Measurements from ENCODE around the gene DESI2. TPM values are rescaled to one million over a fixed set of nuclear protein-coding genes. Genes with fewer than 3 reads are reported as not detected.

DESI2 gene
- total and polyA plus RNA-seq, 2 donors, result 22.1 to 83.0 TPM

DNA sequence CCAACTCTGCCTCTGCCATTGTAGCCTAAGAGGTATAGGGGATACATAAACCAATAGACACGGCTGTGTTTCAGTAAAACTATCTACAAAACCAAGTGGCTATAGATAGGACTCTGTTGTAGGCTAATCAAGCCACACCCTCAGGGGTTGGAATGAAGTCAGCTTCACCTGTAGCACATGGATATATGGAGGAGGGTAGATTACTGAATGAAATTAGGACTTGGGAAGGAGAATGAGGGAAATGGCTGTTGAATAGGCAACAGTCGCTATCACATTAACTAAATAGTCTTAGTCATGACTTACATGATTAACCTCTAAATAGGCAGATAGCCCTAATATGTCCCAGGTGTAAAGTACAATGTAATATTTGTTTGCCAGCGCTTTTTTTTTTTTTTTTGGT is 49.7 kb downstream of the DESI2 start:
- no peak overlapping the region for H3K4me3 ChIP-seq (ENCODE audit: low read depth, low read length)
- no peak overlapping the region for H3K27ac ChIP-seq (ENCODE audit: low read depth)
- H3K36me3 ChIP-seq (ENCODE audit: insufficient read depth), result peaks cover 2% of the 10 kb centered on the region
- DNase-seq (ENCODE audit: extremely low spot score), result no peak
- no peaks in the 10 kb centered on the region for H3K4me1 ChIP-seq (ENCODE audit: insufficient read depth)
- WGBS, result 96% methylated on average over 3 of the region's 3 CpGs

DNA sequence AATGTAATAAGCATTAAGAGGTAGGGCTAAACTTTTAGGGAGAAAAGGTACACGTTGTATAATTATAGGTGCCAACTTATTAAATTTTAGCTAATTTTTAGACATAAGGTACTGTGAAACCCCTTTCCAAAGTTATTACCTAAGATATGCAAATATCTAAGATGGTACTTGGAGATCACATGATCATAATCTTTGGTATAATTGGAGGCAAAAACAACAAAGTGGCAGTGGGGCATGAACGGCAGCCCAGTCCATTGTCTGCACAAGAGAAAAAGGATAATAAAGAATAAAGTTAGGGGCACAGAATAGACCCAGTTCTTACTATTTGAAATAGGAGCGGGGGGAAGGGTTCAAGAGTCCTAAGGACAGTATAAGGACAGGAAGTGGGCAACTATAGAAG is 51.2 kb downstream of the DESI2 start:
- no peak for DNase-seq (ENCODE audit: extremely low spot score)
- 94% methylated on average over 3 of the region's 3 CpGs for WGBS
- no peak overlapping the region for H3K4me3 ChIP-seq (ENCODE audit: low read depth, low read length)
- H3K36me3 ChIP-seq (ENCODE audit: insufficient read depth), result peaks cover 2% of the 10 kb centered on the region
- H3K4me1 ChIP-seq (ENCODE audit: insufficient read depth), result no peaks in the 10 kb centered on the region
- H3K27ac ChIP-seq (ENCODE audit: low read depth), result no peak overlapping the region

DNA sequence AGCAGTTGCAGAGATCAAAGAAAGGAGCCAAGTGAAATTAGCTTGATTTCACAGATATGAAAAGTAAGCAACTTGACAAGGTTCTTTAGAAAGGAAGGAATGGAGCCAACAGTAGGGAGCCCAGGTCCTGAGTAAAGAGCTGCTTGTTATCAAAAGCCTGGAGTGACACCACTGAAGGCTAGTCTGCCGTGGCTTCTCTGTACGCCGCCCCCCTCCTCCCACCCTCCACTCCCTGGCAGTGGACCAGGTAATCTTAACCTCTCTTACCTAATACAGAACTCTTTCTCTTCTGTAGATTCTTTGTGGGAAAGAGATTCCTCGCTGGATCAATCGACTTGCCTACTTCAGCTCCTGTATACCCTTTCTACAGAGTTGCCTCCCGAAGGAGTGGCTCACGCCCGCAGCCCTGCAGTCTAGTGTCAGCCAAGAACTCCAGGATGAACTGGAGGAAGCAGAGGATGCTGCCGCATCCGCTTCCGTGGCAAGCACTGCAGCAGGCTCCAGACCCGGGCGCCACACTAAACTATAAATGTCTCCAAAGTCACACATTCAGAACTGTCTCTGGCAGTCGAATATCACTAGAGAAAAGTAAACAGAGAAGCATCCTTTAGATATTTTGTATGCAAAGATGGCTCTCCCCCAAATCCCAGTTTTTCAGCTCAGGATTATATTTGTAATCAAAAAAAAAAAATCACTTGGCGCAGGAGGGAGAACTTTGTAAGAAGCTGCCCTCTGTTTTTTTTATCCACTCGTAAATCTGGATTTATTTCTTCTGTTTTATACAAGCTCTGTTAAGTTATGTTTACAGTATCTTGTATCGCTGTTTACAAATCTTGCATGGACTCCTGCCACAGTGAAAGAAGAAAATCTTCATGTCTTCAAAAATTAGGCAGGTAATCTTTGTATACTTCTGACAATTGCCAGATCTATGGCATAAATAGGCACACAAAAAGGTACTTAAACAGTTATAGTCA is 52.6 kb downstream of the DESI2 start:
- WGBS, result 24% methylated on average over 17 of the region's 17 CpGs
- peaks cover 2% of the 10 kb centered on the region for H3K36me3 ChIP-seq (ENCODE audit: insufficient read depth)
- no peak overlapping the region for H3K27ac ChIP-seq (ENCODE audit: low read depth)
- no peaks in the 10 kb centered on the region for H3K4me1 ChIP-seq (ENCODE audit: insufficient read depth)
- no peak for DNase-seq (ENCODE audit: extremely low spot score)
- no peak overlapping the region for H3K4me3 ChIP-seq (ENCODE audit: low read depth, low read length)

DNA sequence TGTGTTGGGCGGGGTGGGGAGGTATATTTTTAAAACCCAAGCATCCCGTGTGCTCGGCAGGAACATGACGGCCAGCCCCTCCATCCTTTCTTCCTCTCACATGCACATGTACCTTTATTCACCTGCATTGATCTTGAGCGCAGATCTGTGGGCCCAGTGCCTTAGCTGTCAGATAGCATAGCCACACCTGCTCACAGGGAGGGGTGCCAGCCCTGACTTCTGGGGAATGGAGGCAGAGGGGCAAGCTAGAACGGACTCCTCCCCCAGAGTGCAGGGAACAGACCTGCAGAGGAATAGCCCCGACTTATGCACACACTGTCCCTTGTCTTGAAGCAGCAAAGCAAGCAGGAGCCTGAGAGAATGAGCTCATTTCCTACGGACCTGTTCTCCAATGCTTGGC is 56.1 kb downstream of the DESI2 start:
- Histone ChIP-seq H3K4me3 (ENCODE audit: low read depth, low read length) (no peak overlapping the region), H3K4me1 (ENCODE audit: insufficient read depth) (no peaks in the 10 kb centered on the region), H3K36me3 (ENCODE audit: insufficient read depth) (no peaks in the 10 kb centered on the region), H3K27ac (ENCODE audit: low read depth) (no peak overlapping the region)
- DNase-seq (ENCODE audit: extremely low spot score), result no peak
- 91% methylated on average over 8 of the region's 8 CpGs for WGBS

DNA sequence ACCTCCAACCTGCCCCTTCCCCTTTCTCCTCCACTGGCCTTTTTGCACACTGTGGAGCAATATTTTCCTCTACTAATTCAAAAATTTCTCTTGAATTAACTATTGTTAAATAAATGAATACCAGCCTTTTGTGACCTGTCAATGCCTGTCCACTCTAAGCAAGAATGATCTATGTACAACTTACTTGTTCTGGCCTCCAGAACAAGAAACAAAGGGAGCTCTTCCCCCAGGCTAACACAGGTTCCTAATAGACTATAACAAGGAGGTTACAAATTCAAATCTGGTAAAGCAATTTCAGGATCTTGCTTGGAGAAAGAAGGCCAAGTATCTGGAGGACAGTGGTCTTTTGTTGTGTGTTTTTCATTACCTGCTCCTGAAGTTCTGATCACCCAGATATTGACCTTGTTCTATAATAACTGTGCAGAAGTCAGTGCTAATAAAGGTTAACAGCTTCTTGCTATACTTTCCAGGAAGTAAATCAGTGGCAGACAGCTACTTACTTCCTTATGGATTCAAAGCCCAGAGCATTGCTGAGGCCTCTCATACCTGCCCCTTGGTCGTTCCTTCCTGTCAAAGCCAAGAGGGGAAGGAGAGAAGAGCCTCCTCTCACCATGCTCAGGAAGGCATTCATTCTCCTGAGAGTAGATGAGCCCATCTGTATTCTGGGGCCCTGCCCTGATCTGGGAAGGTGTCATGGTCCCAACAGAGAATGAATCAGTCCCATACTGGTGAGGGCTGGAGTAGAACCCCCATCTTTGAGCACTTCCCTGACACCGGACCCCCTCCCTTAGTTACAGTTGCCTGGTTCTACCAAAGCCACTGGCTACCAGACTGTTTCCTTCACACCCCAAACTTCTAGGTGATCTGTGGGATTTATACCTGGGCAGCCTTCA is 56.8 kb downstream of the DESI2 start:
- WGBS, result 75% methylated on average over 2 of the region's 2 CpGs

DNA sequence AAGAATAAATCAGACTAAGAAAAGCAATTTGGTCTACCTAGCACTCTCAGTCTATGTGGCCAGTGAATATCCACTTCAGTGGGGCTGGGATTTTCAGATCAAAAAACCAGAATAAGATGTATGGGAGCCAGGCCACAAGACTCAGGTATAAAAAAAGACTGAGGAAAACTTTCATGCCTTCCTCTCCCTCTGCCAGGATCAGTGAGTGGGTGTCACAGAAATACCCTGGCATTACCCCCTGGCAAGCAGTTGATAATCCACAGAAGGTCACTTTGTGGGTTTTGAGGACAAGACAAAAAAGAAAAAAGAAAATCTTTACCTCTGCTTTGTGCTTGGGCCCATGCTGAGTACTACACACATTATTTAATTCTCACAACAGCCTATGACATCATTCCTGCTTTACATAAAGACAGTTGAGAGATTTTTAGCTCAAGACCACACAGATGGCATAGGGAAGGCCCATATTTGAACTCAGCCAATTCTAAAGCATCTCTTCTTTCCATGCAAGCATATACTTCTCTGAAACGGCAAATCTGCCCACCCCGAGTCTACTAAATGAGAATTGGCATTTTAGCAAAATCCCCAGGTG is 57.6 kb downstream of the DESI2 start:
- WGBS, result 80% methylated on average over 2 of the region's 2 CpGs

More for the DNA sequence above, 56.8 kb downstream of the DESI2 start:
- no peak overlapping the region for H3K27ac ChIP-seq (ENCODE audit: low read depth)
- H3K36me3 ChIP-seq (ENCODE audit: insufficient read depth), result no peaks in the 10 kb centered on the region
- no peak for DNase-seq (ENCODE audit: extremely low spot score)
- no peaks in the 10 kb centered on the region for H3K4me1 ChIP-seq (ENCODE audit: insufficient read depth)
- H3K4me3 ChIP-seq (ENCODE audit: low read depth, low read length), result no peak overlapping the region

DNA sequence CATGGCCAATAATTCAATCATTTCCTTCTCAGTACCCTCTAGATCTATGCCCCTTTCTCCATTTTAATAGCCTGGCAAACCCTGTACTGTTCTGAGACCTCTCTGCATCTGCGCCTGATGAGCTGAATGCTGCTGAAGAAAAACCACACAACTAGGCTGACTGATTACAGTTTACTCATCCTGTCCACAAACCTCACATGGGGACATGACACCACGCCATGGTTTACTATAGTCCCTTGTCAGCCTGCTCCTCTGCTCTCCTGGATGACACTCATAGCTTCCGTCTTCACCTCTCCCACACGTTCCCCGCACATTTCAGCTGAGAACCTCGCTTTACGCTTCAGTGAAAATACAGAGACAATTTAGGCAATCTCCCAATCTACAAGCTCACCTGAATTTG is 59.7 kb downstream of the DESI2 start:
- WGBS, result 95% methylated on average over 7 of the region's 7 CpGs

More for the DNA sequence above, 57.6 kb downstream of the DESI2 start:
- Histone ChIP-seq H3K4me1 (ENCODE audit: insufficient read depth) (no peaks in the 10 kb centered on the region), H3K27ac (ENCODE audit: low read depth) (no peak overlapping the region), H3K4me3 (ENCODE audit: low read depth, low read length) (no peak overlapping the region), H3K36me3 (ENCODE audit: insufficient read depth) (no peaks in the 10 kb centered on the region)
- DNase-seq (ENCODE audit: extremely low spot score), result no peak

DNA sequence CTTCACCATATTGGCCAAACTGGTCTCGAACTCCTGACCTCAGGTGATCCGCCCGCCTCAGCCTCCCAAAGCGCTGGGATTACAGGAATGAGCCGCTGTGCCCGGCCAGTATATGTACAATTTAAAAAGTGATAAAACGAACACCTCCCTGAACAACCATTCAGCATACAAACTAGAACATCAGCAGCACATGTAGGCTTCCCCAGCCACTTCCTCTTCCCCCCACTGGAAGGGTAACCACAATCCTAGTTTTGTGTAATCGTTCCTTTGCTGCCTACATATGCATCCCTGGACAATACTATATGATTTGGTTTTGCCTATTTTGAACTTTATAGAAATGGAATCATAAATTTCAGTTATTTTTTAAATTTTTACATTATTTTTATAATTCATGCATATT is 60.4 kb downstream of the DESI2 start:
- no peak overlapping the region for H3K27ac ChIP-seq (ENCODE audit: low read depth)
- DNase-seq (ENCODE audit: extremely low spot score), result no peak
- 94% methylated on average over 8 of the region's 8 CpGs for WGBS
- H3K36me3 ChIP-seq (ENCODE audit: insufficient read depth), result no peaks in the 10 kb centered on the region
- no peak overlapping the region for H3K4me3 ChIP-seq (ENCODE audit: low read depth, low read length)
- H3K4me1 ChIP-seq (ENCODE audit: insufficient read depth), result no peaks in the 10 kb centered on the region

More for the DNA sequence above, 59.7 kb downstream of the DESI2 start:
- H3K4me3 ChIP-seq (ENCODE audit: low read depth, low read length), result no peak overlapping the region
- no peak for DNase-seq (ENCODE audit: extremely low spot score)
- H3K27ac ChIP-seq (ENCODE audit: low read depth), result no peak overlapping the region
- no peaks in the 10 kb centered on the region for H3K36me3 ChIP-seq (ENCODE audit: insufficient read depth)
- H3K4me1 ChIP-seq (ENCODE audit: insufficient read depth), result no peaks in the 10 kb centered on the region

DNA sequence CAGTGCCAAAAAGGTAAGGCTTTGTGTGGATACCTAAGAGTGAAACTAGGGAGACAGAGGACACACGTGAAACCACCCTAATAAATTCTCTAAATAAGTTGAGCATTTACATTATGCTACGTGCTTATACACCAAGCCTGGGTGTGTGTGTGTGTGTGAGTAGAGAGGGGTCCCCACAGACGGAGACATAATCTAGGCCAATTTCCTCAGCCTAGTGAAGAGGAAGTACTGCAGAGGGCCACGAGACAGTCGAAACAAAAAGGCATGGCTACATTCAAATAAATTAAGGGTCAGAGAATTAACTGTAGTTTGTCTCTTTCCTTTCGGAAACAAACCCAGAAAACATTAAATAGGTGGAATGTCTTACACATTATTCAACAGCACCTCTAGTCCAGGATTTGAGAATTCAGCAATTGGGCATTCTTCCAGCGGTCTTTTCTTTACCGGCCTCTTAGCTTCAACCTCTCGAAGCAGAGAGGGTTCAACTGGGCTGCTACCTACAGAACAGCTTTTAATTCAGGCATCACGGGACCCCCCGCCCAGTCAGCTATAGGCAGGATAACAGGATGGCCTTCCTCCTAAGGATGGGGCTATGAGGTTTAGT is 75.0 kb downstream of the DESI2 start:
- Histone ChIP-seq H3K36me3 (ENCODE audit: insufficient read depth) (no peaks in the 10 kb centered on the region), H3K4me1 (ENCODE audit: insufficient read depth) (peaks cover 2% of the 10 kb centered on the region), H3K27ac (ENCODE audit: low read depth) (no peak overlapping the region), H3K4me3 (ENCODE audit: low read depth, low read length) (no peak overlapping the region)
- WGBS, result 94% methylated on average over 11 of the region's 11 CpGs
- no peak for DNase-seq (ENCODE audit: extremely low spot score)

DNA sequence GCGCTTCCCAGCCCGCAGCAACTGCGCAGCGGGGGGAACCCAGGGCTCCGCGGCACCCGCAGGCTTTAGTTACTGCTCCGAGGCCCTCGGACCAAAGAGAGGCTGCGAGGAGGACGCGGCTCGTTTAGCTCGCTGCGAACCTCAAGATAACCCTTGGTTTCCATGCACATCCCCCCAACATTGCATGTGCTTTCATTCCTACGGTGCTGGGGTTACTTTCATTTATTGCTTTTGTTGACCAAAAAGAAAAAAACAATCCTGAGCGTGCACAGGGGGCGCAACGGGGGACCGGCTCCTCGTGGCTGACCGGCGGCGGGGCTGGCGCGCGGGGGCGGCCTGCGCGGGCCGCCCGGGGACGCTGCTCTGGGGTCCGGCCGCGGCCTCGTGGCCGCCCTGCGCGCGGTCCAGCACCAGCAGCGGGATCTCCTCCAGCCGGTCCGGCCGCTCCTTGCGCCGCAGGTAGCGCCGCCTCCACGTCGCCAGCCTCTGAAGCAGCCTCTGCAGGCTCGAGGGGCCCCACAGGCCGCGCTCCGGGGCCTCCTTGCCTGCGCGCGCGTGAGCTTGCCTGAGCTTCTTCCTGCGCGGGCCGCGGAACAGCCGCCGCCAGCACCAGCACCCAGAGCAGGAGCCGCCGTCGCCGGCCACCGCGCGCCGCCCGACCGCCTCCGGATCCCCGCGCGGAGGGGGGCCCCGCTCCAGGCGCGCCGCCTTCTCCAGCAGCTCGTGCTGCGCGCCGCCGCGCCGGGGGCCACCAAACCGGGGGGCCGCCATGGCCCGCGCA is 77.4 kb downstream of the DESI2 start:
- WGBS, result under 1% methylated on average over 94 of the region's 94 CpGs
- H3K27ac ChIP-seq (ENCODE audit: low read depth), result no peak overlapping the region

DNA sequence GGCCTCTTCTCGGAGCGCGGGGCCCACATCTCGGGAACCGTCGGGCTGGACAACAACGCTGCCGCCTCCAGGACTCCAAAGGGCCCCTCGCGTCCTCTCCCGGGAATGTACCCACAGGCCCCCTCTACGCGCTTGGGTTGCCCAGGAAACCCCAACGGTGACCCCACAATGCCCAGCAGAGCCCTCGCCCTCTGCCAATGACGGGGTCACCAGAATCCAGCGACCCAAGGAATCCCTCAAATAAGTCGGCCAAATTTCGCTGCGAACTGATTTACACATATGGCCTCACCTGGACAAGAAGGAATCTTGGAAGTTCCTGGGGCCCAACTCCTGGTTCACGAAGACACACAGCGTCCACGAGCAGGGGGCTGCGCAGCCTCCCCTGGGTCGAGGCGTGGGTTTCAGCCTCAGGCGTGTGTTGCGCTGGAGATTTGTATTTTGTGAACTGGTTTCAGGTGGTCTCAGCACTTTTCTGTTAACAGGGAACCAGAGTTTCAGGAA is 78.1 kb downstream of the DESI2 start:
- Histone ChIP-seq H3K4me1 (ENCODE audit: insufficient read depth) (peaks cover 2% of the 10 kb centered on the region), H3K36me3 (ENCODE audit: insufficient read depth) (no peaks in the 10 kb centered on the region), H3K4me3 (ENCODE audit: low read depth, low read length) (peak overlapping the region; percentile 61), H3K27ac (ENCODE audit: low read depth) (no peak overlapping the region)
- no peak for DNase-seq (ENCODE audit: extremely low spot score)
- 48% methylated on average over 28 of the region's 28 CpGs for WGBS

More for the DNA sequence above, 77.4 kb downstream of the DESI2 start:
- Histone ChIP-seq H3K4me3 (ENCODE audit: low read depth, low read length) (peak overlapping the region; percentile 61), H3K4me1 (ENCODE audit: insufficient read depth) (peaks cover 2% of the 10 kb centered on the region), H3K36me3 (ENCODE audit: insufficient read depth) (no peaks in the 10 kb centered on the region)
- no peak for DNase-seq (ENCODE audit: extremely low spot score)

DNA sequence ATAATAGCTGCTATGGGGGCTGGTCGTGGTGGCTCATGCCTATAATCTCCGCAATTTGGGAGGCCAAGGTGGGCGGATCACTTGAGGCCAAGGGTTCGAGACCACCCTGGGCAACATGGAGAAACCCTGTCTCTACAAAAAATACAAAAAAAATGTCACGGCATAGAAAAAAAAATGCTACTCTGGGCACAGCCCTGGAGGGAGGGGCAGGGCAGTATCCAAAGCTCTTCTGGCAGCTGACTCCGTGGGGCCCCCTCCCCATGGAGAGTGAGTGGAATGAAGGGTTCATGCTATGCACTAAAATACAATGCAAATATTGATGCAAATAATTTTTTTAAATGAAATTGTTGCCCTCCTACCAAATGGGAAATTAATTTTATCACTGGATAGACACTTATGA is 78.7 kb downstream of the DESI2 start:
- no peak overlapping the region for H3K27ac ChIP-seq (ENCODE audit: low read depth)
- H3K4me3 ChIP-seq (ENCODE audit: low read depth, low read length), result no peak overlapping the region
- DNase-seq (ENCODE audit: extremely low spot score), result no peak
- no peaks in the 10 kb centered on the region for H3K36me3 ChIP-seq (ENCODE audit: insufficient read depth)
- peaks cover 2% of the 10 kb centered on the region for H3K4me1 ChIP-seq (ENCODE audit: insufficient read depth)
- 95% methylated on average over 6 of the region's 6 CpGs for WGBS
